ENCODE data around the gene PDE4D. TPM values are rescaled to one million over a fixed set of nuclear protein-coding genes. Genes with fewer than 3 reads are reported as not detected.

The PDE4D gene
- total and polyA plus RNA-seq, 10 of the 15 experiments (the other 5 are each of a cell fraction or from before 2014, with no cell fraction given): 0.87 to 4.1 (median 2.2) TPM

DNA sequence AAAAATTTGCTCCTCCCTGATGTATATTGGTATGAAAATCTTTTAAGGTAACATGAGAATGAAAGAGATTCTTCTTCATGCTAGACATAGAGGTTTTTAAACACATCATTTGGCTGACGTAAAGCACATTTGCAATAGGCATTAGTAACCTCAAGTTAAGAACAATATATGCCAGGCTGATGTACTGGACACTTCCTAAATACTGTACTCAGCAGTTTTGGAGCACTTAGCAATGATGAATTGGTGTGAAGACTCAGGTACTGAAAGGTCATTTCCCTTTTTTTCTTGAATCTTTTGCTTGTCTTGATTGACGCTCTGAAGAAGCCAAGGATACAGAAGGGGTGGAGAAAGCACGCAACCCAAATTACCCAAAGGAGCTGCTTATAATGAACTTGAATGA is 322.5 kb downstream of the PDE4D start:
- in situ Hi-C loops (cut with MboI): no loop called here
- no TSS peak for BruUV-seq (replicated peaks)
- ChIA-PET POLR2A (no interaction called here), SMC1A (ENCODE audit: uncharacterized antibody, unreplicated experiment) (interaction anchor here (1.0 to 1.4 kb wide), 2 partner anchors 22 to 89 kb away, joined by 3 to 4 read pairs; no protein-coding TSS in a partner anchor), CTCF (interaction anchor here (1.0 to 1.8 kb wide), 3 partner anchors 65 to 181 kb away, joined by 3 to 9 read pairs (median 4); no protein-coding TSS in a partner anchor), RAD21 (ENCODE audit: unreplicated experiment) (interaction anchor here (1.5 kb wide), 1 partner anchor 70 kb away, joined by 3 read pairs; no protein-coding TSS in a partner anchor)
- TF ChIP-seq POLR2A (IDR thresholded peaks at IDR 0.05; ENCODE audit: low read depth, low read length): no peak
- TF ChIP-seq YY1 (IDR thresholded peaks at IDR 0.05; ENCODE audit: low read depth, low read length): no peak
- TF ChIP-seq SMAD5 (IDR thresholded peaks at IDR 0.05; ENCODE audit: low read depth): no peak
- no peak for TF ChIP-seq ESRRA (IDR thresholded peaks at IDR 0.05; ENCODE audit: low read length)
- no peak for TF ChIP-seq CREB1 (IDR thresholded peaks at IDR 0.05; ENCODE audit: low read depth)
- no peak for TF ChIP-seq TCF7 (IDR thresholded peaks at IDR 0.05; ENCODE audit: borderline replicate concordance)
- TF ChIP-seq MYC (IDR thresholded peaks at IDR 0.05; ENCODE audit: insufficient read depth, insufficient read length, insufficient replicate concordance, low read length, severe bottlenecking): no peak
- TF ChIP-seq IKZF2 (IDR thresholded peaks at IDR 0.05): no peak
- TF ChIP-seq JUNB (IDR thresholded peaks at IDR 0.05): no peak
- no peak for TF ChIP-seq SRF (IDR thresholded peaks at IDR 0.05; ENCODE audit: low read depth in 2 of 2, low read length in 2 of 2)
- no peak for TF ChIP-seq MXI1 (IDR thresholded peaks at IDR 0.05; ENCODE audit: low read depth, low read length)
- no peak for TF ChIP-seq SMAD1 (IDR thresholded peaks at IDR 0.05; ENCODE audit: low read depth, partially characterized antibody)
- Histone ChIP-seq H3K9me3 (replicated peaks; ENCODE audit: control insufficient read depth, insufficient read depth, low read length) (no peaks in the 10 kb centered on the region), H4K20me1 (ENCODE audit: control insufficient read depth, insufficient read depth) (no peaks in the 10 kb centered on the region), H3K4me3 (no peak overlapping the region), H3K4me2 (ENCODE audit: control insufficient read depth, insufficient read depth) (no peak overlapping the region), H2AFZ (ENCODE audit: control insufficient read depth, low read depth, low read length) (no peak overlapping the region), H3K36me3 (ENCODE audit: control insufficient read depth in 2 of 2, insufficient read depth in 2 of 2, low read length in 1 of 2) (no peaks in the 10 kb centered on the region), H3K4me1 (ENCODE audit: control insufficient read depth, insufficient read depth, low read length) (no peaks in the 10 kb centered on the region), H3K27me3 (replicated peaks in 1 of 2; ENCODE audit: control insufficient read depth in 2 of 2, insufficient read depth in 2 of 2, low read length in 1 of 2) (no peaks in the 10 kb centered on the region), H3K9ac (ENCODE audit: control insufficient read depth, insufficient read depth, low read length) (no peak overlapping the region), H3K27ac (ENCODE audit: control insufficient read depth, insufficient read depth) (no peak overlapping the region), H3K79me2 (ENCODE audit: control insufficient read depth, insufficient read depth, low read length) (no peaks in the 10 kb centered on the region)
- intact Hi-C loops (cut with micrococcal nuclease; ENCODE audit: unreplicated experiment): no loop called here
- no peak for DNase-seq (ENCODE audit: low read depth, low spot score)
- FAIRE-seq: no peak
- ATAC-seq: no peak
- 81% methylated on average over 3 of the region's 3 CpGs for WGBS (ENCODE audit: insufficient coverage, insufficient replicate concordance, low lambda C conversion rate, missing lambda C conversion rate)

All from GM12878 (cell line).